Hepatocyte (in vitro differentiated cells): ENCODE measurements around the gene SLC48A1.

Experiments used
- EZH2phosphoT487 ChIP-seq: fragments of 200-600 bp; sonication (generic); IDR thresholded peaks from one replicate; pipeline ENCODE4 v1.6.1; 2018; ENCODE audit warnings: antibody characterized with exemption, mild to moderate bottlenecking, low read depth, moderate library complexity; ENCODE audit not compliant: unreplicated experiment, severe bottlenecking
- TF ChIP-seq, protein P1 (sequence below): fragments of 200-600 bp; sonication (generic); IDR thresholded peaks from 2 replicates; pipeline ENCODE4 v1.5.1; 2016; ENCODE audit warnings: antibody characterized with exemption, mild to moderate bottlenecking; ENCODE audit not compliant: poor library complexity

DNA sequence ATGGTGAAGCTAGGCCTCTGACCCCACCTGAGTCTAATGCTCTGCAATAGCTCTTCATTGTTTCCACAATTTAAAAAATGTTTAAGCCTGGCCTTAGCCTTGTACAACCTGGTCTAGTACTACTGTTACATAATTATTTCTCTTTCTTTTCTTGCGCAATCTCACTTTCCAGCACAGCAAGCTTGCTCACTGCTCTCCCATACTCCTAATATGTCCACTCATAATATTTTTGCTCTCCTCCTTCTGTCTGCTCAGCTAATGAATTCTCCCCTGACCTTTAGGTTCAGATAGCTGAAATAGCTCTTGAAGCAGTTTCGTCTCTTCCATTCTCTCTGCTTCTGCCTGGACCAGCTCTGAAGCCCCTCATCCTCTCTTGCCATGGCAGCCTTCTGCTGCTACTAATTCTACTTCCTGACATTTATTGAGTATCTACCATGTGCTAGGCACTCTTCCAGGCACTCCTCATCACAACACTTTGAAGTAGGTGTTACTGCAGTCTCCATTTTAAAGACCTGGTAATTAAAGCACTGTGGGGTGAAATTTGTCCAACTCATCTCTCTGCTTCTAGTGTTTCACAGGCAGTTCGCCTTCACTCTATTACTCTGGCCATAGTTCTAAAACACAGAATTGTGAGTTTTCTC, 2.8 kb upstream of the SLC48A1 start:
- TF ChIP-seq, protein P1, sequence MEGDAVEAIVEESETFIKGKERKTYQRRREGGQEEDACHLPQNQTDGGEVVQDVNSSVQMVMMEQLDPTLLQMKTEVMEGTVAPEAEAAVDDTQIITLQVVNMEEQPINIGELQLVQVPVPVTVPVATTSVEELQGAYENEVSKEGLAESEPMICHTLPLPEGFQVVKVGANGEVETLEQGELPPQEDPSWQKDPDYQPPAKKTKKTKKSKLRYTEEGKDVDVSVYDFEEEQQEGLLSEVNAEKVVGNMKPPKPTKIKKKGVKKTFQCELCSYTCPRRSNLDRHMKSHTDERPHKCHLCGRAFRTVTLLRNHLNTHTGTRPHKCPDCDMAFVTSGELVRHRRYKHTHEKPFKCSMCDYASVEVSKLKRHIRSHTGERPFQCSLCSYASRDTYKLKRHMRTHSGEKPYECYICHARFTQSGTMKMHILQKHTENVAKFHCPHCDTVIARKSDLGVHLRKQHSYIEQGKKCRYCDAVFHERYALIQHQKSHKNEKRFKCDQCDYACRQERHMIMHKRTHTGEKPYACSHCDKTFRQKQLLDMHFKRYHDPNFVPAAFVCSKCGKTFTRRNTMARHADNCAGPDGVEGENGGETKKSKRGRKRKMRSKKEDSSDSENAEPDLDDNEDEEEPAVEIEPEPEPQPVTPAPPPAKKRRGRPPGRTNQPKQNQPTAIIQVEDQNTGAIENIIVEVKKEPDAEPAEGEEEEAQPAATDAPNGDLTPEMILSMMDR, result no peak
- TF ChIP-seq EZH2phosphoT487, result no peak
